NCI-H1930 (cell line): Measurements from ENCODE around the gene SPIB.
"Not testable (repeated sequence)": the region's sequence is repeated elsewhere in the genome, so short reads cannot be mapped to it uniquely, and the experiment has no call there.

Source experiments
- DNase-seq, 2 experiments: peaks; one replicate each; lab custom pipeline; 2025; lab: John Stamatoyannopoulos, UW

SPIB gene

DNA sequence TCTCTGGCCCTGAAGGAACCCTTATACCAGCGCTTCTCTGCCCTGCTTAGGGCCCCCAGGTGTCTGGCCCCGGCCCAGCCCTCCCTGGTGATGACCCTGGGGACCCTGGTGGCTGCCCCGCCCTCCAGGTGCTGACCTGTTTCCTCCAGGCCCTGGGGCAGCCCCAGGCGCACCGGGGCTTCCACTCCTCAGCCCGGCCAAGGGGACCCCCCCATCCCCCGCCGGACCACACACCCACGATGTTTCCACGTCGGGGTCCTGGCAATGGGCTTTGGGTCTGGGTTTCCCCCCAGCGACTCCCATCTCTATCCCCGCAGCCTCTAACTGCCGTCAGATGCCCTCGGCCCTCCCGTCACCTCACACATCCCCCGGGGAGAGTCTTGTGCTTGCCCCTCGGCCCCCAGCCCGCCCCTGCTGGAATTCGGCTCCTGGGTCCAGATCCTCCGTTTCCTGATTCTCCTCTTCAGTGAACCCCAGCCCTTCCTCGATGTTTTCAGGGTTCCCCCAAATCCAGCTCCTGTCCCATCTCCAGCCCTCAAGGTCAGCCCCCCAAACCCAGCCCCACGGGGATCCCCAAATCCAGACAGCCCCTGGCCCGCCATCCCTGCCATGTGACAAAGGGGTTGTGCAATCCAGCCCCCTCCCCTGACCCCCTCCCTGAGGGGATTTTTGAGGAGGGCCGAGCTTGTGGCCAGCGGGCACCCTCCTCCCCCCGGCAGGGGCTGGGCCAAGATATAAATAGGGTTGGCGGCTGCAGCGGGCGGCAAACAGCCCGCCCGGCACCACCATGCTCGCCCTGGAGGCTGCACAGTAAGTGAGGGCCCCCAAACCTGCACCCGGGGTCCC is at the start of gene SPIB:
TSS of gene SPIB (plus strand) at position 763 of the 846 bp plus-strand sequence. CDS start at position 788, 25 bp downstream.
- DNase-seq, result no peak

DNA sequence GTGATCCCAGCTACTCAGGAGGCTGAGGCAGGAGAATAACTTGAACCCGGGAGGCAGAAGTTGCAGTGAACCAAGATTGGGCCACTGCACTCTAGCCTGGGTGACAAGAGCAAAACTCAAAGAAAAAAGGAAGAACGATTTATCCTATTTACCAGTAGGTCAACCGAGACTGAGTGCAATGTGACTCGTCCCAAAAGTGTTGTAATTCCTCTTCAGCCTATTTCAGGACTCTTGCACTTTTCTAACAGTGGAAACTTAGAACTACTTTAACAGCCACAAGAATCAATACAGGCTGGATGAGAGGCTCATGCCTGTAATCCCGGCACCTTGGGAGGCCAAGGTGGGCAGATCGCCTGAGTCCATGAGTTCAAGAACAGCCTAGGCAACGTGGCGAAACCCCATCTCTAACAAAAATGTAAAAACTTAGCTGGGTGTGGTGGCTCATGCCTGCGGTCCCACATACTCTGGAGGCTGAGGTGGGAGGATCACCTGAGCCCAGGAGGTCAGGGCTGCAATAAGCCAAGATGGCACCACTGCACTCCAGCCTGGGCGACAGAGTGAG is 46.7 kb upstream of the SPIB start:
- no peak for DNase-seq

DNA sequence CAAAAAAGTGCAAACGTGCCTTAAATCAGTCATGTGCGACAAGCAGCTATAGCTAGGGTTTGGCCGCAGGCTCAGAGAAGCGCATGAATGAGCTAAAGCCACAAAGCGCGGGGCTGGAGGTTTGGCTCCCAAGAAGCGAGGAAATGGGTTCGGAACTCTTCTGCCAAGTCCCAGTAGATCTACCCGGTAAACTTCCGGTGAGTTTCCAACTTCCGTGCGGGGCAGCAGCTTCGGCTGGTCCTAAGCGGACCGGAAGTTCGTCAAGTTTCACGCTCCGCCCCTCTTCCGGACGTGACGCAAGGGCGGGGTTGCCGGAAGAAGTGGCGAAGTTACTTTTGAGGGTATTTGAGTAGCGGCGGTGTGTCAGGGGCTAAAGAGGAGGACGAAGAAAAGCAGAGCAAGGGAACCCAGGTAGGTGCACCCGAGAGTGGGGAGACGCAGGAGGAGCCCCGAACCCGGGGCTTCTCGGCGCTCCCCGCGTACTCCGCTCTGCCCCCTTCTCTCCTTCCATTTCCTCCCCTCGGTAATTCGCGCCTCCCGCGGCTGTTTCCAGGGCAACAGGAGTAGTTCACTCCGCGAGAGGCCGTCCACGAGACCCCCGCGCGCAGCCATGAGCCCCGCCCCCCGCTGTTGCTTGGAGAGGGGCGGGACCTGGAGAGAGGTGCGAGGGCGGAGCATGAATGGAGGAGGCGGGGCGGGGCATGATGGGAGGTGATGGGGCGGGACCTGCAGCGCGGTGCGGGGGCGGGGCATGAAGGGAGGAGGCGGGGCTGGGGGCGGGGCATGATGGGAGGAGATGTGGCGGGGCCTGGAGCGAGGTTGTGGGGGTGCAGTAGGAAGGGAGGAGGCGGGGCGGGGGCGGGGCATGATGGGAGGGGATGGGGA is 42.3 kb upstream of the SPIB start, which contains the start of gene NR1H2:
TSS of gene NR1H2 (plus strand) at position 292 of the 885 bp plus-strand sequence. CDS start 1,149 bp downstream, outside the sequence.
- DNase-seq, result peak; percentile 98 to 99

DNA sequence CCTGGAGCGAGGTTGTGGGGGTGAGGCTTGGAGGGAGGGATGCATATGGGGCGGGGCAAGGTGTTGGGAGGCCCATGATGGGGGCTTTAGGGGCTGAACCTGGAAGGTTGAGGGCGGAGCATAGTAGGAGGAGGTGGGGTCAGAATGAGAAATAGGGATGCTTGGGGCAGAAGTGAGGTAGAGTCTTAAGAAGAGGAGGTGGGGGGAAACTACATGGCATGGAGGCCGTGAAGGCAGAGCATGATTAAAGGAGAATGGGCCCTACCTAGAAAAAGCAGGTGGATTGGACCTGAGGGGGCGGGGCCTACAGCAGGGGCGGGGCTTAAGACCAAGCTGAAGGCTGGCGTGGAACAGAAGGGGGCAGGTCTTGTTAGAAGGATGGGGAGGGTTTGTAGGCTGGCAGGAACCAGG is 41.7 kb upstream of the SPIB start:
- peak; percentile 39 to 70 for DNase-seq

DNA sequence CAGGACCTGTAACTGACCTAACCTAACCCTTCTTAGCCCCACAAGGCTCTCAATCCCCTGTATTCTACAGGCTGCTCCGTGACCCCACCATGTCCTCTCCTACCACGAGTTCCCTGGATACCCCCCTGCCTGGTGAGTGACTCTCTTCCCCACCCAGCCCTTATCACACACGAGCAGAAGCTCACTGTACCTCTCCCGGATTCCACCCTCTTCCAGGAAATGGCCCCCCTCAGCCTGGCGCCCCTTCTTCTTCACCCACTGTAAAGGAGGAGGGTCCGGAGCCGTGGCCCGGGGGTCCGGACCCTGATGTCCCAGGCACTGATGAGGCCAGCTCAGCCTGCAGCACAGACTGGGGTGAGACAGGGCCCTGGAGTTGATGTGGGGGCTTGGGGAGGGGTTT is 41.2 kb upstream of the SPIB start:
- DNase-seq, result no peak

DNA sequence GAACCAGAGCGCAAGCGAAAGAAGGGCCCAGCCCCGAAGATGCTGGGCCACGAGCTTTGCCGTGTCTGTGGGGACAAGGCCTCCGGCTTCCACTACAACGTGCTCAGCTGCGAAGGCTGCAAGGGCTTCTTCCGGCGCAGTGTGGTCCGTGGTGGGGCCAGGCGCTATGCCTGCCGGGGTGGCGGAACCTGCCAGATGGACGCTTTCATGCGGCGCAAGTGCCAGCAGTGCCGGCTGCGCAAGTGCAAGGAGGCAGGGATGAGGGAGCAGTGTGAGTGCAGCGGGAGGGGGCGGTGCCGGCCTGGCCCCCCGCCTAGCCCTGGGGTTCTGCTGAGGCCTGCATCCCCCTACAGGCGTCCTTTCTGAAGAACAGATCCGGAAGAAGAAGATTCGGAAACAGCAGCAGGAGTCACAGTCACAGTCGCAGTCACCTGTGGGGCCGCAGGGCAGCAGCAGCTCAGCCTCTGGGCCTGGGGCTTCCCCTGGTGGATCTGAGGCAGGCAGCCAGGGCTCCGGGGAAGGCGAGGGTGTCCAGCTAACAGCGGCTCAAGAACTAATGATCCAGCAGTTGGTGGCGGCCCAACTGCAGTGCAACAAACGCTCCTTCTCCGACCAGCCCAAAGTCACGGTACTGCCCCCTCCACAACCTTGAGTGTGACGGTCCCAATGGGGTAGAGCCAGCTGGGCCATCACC is 40.4 kb upstream of the SPIB start:
- no peak for DNase-seq

DNA sequence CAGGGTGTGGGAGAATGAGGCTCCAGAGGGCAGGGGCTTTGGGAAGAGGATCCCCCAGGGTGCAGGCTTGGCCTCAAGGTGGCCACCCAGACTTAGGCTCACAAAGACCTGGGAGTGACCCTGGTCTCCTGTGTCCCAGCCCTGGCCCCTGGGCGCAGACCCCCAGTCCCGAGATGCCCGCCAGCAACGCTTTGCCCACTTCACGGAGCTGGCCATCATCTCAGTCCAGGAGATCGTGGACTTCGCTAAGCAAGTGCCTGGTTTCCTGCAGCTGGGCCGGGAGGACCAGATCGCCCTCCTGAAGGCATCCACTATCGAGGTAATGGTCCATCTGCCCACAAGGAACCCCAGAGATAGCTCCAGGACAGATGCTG is 39.9 kb upstream of the SPIB start:
- no peak for DNase-seq

DNA sequence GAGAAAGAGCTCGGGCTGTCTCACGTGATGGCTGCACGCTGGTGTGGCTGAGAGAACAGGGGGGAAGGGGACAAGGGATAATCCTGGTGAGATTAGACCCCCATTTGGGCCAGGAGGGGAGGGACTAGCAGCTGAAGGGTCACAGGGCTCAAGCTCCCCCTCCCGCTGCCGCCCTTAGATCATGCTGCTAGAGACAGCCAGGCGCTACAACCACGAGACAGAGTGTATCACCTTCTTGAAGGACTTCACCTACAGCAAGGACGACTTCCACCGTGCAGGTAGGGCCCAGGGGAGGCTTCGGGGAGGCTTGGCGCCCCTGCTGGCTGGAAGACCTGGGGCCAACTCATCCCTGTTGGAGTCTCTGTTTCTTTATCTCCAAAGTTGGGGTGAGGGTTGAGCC is 39.1 kb upstream of the SPIB start:
- DNase-seq, result no peak

DNA sequence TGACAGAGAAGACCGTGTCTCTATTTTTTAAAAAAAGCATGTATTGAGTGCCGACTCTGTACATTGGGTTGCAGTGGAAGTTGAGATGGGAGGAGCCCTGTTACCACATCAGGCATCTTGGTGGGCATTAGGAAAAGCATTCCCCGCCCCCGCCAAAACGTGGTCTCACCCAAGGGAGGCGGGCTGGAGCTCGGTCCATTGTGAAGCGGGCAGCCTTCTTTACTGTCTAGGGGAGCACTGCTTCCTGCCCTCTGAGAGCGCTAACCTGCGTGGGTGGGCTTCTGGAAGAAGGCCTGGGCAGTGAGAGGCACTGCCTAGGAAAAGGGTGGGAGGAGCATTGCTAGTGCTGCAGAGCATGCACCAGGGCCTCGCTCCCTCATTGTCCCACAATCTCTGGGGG is 38.6 kb upstream of the SPIB start:
- DNase-seq, result no peak

DNA sequence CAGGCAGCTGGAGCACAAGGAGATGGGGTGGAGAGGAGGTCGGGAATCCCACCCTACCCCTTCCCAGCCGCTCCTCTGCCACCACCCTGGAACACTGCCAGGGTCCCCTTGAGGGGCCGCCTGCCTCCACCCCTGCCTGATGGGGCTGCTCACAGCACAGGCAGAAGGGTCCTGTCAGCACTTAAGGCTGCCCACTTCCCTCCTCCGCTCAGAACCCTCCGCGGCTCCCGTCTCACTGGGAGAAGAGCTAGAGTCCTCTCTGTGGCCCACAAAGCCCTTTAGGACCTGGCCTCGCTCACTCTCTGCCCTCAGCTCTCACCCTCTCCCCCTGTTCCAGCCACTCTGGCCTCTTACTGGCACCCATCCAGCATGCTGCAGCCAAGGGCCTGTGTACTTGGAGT is 38.0 kb upstream of the SPIB start:
- no peak for DNase-seq

DNA sequence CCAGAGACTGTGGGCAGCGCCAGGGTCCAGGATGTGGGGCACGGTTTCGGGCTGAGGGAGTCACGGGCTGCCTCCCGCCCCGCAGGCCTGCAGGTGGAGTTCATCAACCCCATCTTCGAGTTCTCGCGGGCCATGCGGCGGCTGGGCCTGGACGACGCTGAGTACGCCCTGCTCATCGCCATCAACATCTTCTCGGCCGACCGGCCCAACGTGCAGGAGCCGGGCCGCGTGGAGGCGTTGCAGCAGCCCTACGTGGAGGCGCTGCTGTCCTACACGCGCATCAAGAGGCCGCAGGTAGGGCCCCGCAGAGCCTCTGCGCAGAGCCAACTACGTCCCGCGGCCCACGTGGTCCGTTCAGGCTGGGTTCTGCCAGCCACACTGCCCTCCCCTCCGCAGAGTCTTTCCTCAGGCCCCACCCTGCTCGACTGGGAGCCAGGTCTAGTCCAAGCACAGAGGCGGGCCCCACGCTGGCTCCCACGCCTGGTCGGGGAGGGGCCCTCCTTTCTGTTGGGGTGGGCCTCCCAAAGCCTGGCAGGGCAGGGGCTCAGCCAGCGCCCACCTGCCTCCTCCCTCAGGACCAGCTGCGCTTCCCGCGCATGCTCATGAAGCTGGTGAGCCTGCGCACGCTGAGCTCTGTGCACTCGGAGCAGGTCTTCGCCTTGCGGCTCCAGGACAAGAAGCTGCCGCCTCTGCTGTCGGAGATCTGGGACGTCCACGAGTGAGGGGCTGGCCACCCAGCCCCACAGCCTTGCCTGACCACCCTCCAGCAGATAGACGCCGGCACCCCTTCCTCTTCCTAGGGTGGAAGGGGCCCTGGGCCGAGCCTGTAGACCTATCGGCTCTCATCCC is 36.6 kb upstream of the SPIB start:
- DNase-seq, result no peak

DNA sequence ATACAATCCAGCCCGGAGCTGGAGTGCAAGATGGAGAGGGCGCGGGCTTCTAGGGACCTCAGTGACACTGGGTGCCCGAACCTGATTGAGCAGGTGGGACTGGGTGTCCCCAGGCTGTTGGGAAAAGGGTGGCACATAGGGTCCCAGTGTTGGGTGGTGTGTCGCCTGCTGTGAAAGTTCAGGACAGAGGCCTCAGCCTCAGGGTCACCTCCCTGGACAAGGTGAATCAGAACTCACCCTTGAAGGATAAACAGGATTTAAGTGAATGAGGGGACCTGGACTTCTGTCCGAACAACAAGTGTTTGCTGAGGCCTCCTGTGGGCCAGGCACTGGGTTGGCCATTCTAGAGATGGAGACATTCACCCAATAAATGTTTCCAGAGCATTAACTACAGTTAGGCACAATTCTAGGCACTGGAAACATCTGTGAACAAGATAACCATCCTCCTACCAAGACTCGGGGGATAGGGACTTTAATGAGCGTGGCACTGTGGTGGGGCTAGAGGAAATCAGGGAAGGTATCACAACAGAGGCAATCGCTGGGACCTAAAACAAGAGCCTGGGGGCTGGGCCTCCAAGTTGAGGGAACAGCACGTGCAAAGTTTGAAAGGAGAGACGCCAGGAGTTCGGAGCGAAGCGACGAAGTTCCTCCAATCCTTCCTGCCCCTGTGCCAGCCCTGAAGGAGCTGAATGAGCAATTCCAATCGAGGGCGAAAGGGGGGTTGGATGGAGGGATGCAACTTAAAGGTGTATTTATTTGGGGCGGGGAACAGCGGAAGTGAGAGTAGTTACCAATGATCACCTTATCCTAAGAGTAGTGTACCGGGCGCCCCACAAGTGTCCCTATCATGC is 35.5 kb upstream of the SPIB start:
- no peak for DNase-seq

DNA sequence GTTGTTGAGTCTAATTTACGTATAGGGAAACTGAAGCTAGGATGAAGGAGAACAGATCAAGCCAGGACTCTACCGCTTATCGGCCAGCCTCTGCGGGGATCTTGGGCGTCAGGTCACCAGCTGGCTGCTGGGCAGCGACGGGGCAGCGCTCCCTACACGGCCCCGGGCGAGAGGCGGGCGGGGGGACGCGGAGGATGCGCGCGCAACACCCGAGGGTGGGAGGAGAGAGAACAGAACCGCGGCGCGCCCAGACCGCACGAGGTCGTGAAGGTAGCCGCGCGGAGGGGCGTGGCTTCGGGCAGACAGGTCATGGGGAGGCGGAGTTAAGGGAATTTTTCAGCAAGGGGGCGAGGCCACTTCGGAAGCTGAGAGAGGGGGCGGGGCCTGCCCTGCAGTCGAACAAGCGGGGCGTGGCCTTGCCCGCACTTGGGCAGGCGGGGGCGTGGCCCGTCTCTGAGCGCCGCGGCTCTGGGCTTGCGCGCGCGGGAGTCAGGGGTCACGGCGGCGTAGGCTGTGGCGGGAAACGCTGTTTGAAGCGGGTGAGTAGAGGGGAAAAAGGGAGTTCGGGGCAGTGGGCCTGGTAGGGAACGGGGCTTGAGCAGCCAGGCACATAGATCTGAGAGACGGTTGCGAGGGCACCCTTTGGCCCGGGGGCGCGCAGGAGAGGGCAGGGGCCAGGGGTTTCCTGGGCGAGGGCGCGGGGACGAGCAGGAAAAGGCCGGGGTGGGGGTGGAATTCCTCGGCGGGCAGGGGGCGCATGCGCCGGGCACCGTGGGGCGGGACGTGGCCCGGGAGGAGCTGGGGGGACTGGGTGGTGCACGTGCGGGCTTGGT is 34.7 kb upstream of the SPIB start, which contains the start of gene POLD1:
TSS of gene POLD1 (plus strand) at position 496 of the 833 bp plus-strand sequence. CDS start 14,505 bp downstream, outside the sequence.
- peak; percentile 99 to 100 for DNase-seq

DNA sequence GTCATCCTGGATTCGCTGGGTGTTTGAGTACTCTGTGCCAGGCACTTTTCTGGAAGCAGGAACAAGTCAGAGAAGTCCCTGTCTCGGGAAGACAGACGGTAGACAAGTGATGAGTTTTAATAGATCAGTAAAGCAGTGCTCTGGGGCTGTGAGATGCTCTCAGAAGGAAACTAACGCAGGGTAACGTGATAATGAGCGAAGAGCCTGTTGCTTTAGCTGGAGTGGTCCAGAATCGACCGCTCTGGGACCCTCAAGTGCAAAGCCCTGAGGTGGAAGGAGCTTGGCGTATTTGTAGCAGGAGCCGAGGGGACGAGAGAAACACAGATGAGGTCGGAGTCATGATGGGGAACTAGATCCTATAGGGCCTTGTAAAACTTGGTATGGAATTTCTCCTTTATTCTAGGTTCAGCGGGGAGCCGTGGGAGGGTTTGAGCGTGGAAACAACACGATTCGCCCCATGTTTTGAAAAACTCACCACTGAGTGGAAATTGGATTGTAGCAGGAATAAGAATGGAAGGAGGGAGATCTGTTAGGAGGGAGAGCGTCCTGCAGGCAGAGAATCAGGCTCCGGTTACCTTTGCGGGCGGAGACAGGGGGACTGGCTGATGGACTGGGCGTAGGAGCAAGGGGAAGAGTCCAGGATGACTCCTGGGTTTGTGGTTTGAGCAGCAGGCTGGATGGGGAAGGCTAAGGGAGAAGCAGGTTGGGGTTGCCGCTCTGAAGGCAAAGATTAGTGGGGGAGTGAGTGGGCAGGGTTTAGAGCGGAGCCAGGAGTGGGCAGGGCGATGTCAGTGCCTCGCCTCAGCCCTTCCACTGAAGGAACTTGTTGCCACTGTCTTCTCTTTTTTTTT is 33.8 kb upstream of the SPIB start:
- no peak for DNase-seq

DNA sequence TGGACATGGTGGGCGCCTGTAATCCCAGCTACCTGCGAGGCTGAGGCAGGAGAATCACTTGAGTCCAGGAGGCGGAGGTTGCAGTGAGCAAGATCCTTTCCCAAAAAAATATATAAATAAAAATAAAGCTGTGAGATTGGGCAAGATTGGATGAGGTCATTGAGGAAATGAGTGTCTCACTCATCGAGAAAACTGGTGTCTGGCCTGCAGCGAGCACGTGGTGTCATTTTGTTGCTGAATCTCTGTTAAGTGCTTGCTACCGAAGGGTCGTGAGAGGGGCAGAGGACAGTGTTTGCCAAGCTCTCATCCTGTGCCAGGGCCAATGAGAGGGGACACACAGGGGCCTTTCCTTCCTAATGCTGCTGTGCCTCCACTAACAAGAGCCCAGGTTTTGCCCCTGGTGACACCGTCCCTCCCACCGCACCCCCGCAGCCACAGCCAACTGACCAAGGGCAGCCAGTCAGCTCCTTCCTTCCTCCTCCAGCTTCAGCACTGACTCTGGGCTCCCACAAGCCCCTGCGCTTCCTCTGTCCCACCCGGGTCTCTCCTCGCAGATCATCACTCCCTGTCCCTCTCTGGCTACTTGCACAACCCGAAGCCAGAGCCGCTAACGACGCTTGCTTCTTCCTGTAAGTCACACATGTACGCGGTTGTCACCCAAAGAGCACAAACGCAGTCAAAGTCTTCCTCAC is 31.4 kb upstream of the SPIB start:
- DNase-seq, result no peak

DNA sequence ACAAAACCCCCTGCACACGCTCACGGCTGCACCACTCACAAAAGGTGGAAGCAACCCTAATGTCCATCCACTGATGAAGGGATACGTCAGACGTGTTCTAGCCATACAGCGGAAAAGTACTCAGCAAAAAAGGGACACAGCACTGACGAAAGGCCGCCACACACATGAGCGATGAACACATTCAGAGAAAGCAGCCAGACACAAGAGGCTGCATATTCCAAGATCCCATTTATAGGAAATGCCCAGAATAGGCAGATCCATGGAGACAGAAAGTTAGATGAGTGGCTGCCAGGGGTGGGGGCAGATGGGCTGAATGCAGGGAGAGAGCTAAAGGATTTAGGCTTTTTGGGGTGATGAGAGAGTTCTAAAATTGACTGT is 30.9 kb upstream of the SPIB start:
- DNase-seq, result no peak

DNA sequence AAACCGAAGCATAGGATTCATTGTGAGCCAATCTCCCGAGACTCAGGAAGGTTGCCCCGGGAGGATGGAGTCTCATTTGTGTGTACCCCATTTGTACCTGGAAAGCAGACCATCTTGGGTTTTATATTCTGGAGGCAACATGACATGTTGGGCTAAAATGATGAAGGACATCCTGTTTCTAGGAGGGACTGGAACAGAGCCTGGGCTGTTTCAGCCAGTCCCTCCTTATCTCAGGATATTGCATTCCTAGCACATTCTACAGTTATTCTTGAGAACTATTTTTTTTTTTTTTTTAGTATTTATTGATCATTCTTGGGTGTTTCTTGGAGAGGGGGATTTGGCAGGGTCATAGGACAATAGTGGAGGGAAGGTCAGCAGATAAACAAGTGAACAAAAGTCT is 28.4 kb upstream of the SPIB start:
- not testable (repeated sequence) for DNase-seq
